ENCODE data around the gene PCSK6.

The PCSK6 gene

DNA sequence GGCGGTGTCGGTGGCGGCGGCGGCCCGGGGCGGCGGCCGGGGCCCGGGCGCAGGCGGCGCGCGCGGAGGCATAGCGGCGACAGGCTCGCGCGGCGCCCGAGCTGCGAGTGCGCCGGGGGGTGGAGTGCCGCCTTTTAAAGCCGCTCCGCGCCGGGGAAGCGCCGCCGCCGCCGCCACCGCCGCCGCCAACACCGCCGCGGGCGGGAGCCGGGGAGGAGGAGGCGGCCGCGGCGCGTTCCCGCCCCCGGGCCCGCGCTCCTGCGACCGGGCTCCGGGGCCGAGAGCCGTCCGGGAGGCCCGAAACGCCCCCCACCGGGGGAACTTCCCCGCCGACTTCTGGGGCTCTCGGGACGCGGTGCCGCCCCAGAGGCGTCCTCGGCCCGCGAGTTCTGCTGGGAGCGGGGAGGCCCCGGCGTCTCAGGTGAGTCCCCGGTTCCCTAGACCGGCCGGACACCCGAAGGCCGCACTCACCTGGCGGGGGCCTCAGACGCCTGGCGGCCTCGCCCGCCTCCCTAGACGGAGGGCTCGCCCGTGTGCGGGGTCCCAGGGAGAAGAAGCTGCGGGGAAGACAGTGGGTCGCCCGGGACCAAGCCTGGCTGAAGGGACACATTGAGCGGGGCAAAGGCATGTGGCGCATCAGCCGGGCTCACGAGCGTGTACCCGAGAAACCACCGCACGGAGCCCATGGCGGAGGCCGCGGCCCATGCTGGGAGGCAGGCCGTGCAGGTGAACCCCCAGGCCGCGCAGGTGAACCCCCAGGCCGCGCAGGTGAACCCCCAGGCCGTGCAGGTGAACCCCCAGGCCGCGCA lies at the start of gene PCSK6:
Gene PCSK6 (minus strand): TSS at position 109 of the 809 bp plus-strand sequence. CDS start 37 bp downstream, at position 72.
- no peak for DNase-seq

- no peak for DNase-seq
These were observed 49.5 kb upstream of the PCSK6 start for GRCh38 chr15:101538996-101539395.

DNA sequence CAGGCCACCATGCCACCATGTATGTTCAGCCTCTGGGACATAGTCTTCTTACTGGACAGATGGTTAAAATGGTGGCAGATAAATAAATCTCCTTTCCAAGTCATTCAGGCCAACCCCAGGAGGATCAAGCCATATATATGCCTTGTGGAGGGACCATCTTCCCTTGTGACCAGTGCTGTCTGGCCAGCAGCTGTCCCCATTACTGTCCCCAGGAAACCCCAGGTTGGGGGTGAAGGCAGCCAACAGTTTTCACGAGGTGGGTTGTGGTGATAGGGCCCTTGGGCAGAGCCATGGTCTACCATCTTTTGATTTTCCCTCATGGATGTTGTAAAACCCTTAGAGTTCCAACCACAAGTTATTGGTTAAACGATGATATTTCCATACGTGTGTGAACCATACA lies 48.7 kb upstream of the PCSK6 start:
- DNase-seq, result no peak

DNA sequence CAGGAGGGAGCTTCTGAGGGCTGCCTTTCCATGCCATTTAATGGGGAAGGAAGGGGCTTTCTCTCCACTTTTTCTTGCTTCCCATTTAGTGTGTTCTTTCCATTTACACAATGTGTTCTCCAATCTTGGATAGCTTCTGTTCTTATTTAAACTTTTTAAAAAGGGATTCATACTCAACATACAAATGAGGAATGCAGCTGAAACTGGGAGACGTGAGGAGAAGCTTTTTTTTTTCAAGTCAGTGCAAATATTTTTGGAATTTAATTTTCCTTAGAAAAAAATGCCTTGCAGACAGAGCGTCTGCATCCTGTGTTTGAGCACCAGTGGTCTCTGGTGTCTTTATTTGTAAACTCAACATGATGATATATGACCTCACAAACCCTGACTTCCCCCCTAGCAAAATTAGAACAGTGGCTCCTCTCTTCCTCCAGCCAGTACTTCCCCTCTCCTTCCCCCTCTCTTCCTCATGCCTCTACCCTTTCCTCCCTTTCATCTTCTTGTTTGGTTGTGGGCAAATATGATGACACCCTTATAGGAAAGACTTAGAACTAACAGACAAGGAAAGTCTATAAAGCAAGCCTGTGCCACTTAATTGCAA lies 48.1 kb upstream of the PCSK6 start:
- no peak for DNase-seq

DNA sequence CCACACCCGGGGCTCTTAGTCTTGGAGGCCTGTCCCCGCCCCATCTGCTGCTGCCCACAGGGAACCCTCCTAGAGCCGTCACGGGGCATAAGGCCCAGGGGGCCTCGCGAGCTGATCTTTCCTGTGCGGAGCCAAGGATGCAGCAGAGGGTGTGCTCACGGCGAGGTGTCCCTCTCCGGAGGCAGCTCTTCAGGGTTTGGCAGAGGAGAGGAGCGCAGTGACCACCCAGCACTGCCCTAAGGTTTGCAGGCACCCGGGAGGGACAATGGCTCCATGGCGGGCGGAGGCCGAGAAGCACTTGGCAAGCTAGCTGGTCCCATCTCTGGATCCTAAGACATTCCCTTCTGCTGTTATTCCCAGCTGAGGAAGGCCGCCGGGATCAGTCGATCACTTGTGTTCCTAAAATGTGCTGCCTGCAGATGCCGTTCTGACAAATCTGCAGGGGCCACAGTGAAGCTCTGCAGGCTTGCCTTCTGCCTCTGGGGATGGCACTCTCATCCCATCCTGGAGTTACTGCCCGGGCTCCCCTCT lies 47.4 kb upstream of the PCSK6 start:
- DNase-seq, result no peak

- no peak for DNase-seq
These were observed 46.8 kb upstream of the PCSK6 start for GRCh38 chr15:101536166-101536874.

DNA sequence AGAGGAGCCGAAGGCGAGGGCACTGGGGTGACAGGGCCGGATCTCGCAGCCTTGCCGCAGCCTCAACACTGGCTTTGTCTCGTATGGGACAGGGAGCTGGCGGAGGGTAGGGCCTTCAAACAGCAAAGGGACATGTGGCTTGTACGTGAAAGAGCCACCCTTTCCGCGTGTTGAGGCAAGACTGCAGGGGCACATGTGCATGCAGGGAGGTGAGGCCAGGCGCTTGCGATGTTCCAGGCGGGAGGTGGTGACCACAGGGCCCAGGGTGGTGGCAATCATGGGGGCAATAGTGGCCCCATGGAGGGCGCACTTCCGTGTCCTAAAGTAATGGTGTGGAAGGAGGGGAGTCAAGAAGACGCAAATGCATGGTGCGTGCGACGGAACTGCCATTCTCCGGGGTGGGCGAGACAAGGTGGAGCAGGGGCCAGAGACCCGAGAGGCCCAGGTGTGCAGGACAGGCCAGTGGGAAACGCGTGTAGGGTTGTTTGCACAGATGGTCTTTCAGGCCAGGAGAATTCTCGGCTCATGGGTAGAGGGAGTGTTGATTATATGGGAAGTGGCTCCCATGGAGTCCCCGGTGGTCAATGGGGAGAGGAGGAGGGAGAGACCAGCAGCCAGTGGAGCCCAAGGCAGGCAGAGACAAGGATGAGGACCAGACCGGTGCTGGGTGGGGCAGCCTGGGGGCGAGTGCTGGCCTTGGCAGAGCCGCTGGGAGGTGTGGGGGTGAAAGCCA lies 45.8 kb upstream of the PCSK6 start:
- DNase-seq, result no peak

DNA sequence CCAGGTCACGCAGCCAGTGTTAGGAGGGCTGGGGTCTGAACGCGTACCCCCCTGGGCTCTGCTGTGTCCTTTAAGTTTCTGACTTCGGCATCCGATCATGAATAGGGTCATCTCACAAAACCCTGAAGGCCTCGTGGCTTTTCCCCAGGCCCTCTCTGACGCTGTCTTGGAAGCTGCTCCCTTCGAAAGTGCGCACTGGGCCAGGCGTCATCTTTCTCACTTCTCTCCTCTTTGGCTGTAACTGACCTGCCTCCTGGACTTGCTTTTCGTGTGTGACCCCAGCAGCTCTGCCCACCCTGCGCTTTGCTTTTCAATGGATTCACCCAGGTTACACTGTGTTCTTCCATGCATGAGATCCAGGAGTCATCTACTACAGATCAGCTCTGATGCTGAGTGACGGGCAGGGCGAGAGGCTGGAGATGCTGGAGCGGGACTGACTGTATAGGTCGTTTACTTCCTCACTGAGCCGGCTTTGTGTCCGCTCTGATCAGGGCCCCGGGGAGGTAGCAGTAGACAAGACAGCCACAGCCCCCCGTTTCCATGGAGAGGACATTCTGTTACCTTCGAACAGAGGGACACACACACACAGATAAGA lies 45.0 kb upstream of the PCSK6 start:
- DNase-seq, result no peak

- DNase-seq, result no peak
These were observed 44.0 kb upstream of the PCSK6 start for GRCh38 chr15:101533371-101534140.

DNA sequence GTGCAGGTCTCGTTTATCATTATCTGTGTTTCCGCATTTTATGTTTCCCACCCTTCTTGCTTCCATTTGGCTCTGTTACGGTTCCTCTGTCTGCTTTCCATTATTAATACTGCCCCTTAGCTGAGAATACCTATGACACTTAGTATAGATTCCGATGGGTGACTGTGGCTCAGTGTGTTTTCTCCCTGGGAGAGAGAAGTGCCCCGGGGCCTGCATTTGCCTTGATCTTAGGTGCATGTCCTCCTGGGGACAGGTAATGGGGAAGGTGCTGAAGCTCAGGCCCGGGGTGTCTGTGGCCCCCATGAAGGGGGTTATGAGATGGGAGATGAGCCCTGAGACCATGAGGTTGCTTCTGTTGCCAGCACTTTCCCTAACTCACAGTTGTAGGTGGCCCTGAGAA lies 43.4 kb upstream of the PCSK6 start:
- no peak for DNase-seq

GRCh38 chr15:101531170-101531569 lies 41.7 kb upstream of the PCSK6 start:
- no peak for DNase-seq

DNA sequence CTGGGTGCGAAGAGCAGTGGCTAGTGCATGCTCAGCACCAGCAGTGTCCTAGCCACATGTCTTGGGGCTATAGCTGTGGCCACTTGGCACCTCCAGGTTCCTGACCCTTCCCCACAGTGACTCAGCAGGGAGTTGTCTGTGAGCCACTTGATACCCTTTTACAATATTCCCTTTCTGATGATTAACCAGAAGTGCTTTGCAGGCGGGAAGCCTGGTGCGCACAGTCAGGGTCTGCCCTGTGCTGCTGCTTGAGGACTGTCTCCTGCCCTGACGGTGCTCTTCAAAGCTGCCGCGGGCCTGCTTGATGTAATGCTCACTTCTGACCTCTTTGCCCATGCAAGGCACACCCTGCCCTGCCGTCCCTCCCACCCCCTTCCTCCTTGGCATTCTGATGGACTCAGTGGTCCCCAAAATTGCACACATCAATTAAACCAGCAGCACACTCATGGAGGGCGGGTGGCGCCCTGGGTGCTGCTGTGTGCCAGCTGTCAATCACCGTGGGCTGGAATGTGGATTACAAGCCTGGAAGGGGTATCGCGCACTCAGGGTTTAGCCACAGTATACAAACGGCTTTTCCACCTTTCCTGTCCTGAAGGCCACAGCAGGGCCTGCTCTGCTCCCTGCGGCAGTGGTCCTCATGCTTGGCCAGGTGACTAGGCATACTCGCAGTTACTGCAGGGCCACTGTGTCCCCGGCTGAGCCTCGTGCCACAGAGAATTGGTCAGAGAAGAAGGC lies 40.9 kb upstream of the PCSK6 start:
- no peak for DNase-seq

GRCh38 chr15:101528917-101529299 lies 39.4 kb upstream of the PCSK6 start:
- DNase-seq, result no peak

DNA sequence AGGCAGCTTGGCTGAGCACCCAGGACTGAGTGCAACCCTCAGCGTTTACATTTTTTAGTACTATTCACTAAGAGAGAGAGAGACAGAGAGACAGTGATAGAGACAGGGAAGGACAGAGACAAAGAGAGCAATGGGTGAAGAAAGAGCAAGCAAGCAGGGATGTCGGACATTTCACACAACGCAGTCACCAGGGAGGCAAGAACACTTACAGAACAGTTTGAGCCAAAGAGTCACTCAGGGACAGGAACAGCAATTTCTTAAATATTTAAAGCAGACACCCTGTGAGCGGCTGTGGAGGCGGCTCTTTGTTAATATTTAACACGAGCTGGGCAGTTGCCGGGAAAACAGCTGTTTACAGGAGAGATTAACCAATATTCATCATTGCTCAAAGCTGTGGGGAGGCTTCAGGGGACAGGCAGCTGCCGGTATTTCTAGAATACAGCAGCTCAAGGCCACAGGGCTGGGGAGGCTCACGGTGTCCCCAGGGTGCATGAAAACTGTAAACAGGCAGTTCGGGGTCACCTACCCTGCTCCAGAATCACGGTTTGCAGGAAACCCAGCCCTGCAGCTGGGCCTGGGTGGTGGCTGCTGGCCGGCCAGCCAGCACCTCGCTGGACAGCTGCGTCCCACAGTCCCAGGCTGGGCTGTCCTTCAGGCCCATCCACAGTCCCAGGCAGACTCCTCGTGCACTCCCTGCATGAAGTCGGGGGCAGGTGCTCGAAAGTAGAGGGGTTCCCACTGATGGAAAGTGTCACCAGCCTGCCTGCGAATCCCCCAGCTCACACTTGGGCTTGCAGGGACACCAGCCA lies 38.8 kb upstream of the PCSK6 start:
- no peak for DNase-seq

DNA sequence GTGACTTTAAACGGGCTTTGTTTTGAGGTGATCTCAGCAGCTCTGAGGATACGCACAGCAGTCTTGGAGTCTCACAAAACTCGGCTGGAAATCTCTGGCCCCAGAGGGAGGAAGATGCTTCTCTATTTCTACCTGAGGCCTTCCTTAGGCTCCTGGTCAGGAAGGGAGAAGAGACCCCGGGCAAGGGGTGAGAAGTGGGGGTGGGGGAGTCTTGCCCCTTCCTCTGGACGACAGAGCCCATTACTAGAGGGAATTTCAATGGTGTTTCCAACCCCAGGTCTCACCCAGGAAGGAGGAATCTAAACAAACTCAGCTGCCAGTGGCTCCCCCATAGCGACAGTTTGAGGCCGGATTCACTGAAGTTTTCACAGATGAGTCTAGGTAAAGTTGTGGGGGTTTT lies 37.4 kb upstream of the PCSK6 start:
- no peak for DNase-seq

DNA sequence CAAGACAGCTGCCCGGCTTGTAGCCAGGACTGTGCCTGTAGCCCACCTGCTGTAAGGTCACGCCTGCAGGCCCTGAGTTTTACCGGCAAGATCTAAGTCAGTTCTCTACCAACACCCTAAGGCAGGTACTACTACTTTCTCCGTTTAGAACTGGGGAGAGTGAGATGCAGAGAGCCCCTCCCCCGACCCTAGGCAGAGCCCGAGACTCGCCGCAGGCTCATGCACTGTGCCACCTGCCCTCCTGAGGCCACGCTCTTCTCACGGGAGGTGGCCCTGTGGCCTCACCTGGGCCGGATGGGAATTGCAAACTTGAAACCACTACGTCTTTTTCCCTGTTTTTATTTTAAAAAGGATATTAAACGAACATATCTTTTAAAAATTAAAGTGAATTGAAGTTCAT lies 36.9 kb upstream of the PCSK6 start:
- DNase-seq, result no peak

- no peak for DNase-seq
These were observed 36.5 kb upstream of the PCSK6 start for GRCh38 chr15:101526021-101526420.

DNA sequence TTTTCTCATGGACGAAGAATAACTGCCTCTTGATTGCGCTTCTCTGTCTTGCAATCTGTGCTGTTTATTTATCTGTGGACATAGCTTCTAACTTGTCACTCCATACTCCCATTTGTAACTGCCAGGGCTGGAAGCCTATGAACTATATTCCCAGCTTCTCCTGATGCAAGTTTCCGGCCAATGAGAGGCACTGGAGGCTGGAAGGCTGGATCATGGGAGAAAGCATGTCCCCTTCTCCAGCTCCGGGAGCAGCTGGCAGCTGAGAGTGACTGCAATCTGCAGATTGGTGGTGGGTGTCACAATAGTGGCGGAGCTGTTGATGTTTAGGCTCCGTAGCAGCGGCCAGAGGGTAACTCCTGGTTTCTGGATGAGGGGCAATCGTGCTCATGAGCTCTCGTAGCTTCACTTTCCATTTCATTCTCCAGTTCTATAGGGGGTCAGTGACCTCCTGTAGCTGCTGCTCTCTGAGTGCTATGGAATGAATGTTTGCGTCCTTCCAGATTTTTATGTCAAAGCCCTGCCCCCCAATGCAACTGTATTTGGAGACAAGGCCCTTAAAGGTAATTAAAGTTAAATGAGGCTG lies 35.7 kb upstream of the PCSK6 start:
- DNase-seq, result no peak

DNA sequence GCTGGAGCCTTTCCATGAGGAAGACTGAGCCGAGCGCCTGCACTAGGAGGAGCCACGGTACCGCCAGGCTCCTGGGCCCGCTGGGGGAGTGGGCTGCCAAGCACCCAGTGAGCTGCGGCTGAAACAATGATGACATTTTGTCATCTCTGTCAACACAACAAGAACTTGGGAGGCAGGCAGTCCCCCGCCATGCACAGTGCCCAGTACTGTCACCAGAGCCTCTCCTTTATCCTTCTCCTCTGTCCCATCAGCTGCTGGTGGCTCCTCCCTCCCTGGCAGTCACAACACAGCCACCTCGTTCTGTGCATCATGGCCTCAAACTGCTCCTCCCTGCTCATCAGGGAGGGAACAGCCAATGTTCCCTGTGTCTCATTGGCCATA lies 34.0 kb upstream of the PCSK6 start:
- DNase-seq, result no peak
